ENCODE results near the gene EML5. TPM values are rescaled to one million over a fixed set of nuclear protein-coding genes. Genes with fewer than 3 reads are reported as not detected.

The EML5 gene
- total and polyA plus RNA-seq, 2 donors (not counting 3 experiments of a cell fraction or from before 2014, with no cell fraction given), result not detected

GRCh38 chr14:88824314-88825077, 31.7 kb upstream of the EML5 start, which contains the start of gene TTC8:
TSS of gene TTC8 (plus strand) at chr14:88824651. CDS start at chr14:88824708, 57 bp downstream.
- TSS peak; percentile 71 for BruUV-seq (replicated peaks)
- Histone ChIP-seq H3K27me3 (ENCODE audit: control insufficient read depth in 2 of 2, insufficient read depth in 2 of 2, low read length in 2 of 2) (peaks cover 3 to 8% of the 10 kb centered on the region in 2 experiments), H4K20me1 (replicated peaks; ENCODE audit: control insufficient read depth, extremely low read depth, insufficient read depth, low read length) (no peaks in the 10 kb centered on the region), H3K9me3 (replicated peaks; ENCODE audit: control insufficient read depth, insufficient read depth, low read length) (no peaks in the 10 kb centered on the region), H3K36me3 (ENCODE audit: control insufficient read depth in 2 of 2, extremely low read depth in 1 of 2, insufficient read depth in 2 of 2, low read length in 2 of 2) (no peaks in the 10 kb centered on the region), H2AFZ (ENCODE audit: low read depth, low read length) (peak within 1 kb of the TSS; percentile 96), H3K27ac (ENCODE audit: insufficient read depth, low read depth, low read length) (peak within 1 kb of the TSS; percentile 88), H3K9me1 (replicated peaks; ENCODE audit: control insufficient read depth, extremely low read depth, insufficient read depth, low read length) (no peaks in the 10 kb centered on the region), H3K4me1 (ENCODE audit: control insufficient read depth, extremely low read depth, insufficient read depth, low read length) (peaks cover 6% of the 10 kb centered on the region), H3K9ac (replicated peaks; ENCODE audit: extremely low read depth, insufficient read depth, low read length) (peak within 1 kb of the TSS; percentile 88), H3K79me2 (ENCODE audit: control insufficient read depth, insufficient read depth, low read length) (no peaks in the 10 kb centered on the region), H3K4me3 (replicated peaks in 1 of 3; ENCODE audit: insufficient read depth in 1 of 3, low read depth in 1 of 3, low read length in 3 of 3) (peak within 1 kb of the TSS; percentile 22 to 82 (median 70)), H3K4me2 (ENCODE audit: insufficient read depth, low read length) (peak within 1 kb of the TSS; percentile 88)
- TF ChIP-seq MYC (IDR thresholded peaks at IDR 0.05; ENCODE audit: low read depth, low read length) (no peak), POLR2A (IDR thresholded peaks at IDR 0.05; ENCODE audit: low read depth, low read length) (peak; percentile 96), POLR2AphosphoS5 (IDR thresholded peaks at IDR 0.05; ENCODE audit: insufficient read depth, low read depth, low read length) (peak; percentile 92)
- intact Hi-C loops (cut with micrococcal nuclease), result loop anchor here (1.0 kb wide), 4 partner anchors 32 to 1130 kb away; partner anchors contain the start of genes EFCAB11, EML5 and GALC
- dilution Hi-C loops (cut with MboI; ENCODE audit: extremely low pct_ligation_motif_present, low sequenced_read_pairs), result no loop called here
- CTCF ChIA-PET, result interaction anchor here (0.9 to 6.0 kb wide), 10 partner anchors 10 to 202 kb away, joined by 3 to 27 read pairs (median 4); no protein-coding TSS in a partner anchor
- POLR2A ChIA-PET, result interaction anchor here (0.9 to 1.4 kb wide), 4 partner anchors 14 to 54 kb away, joined by 3 read pairs; no protein-coding TSS in a partner anchor
- DNase-seq (ENCODE audit: low read depth, low spot score), result peak; percentile 92
- peak; percentile 97 for FAIRE-seq

DNA sequence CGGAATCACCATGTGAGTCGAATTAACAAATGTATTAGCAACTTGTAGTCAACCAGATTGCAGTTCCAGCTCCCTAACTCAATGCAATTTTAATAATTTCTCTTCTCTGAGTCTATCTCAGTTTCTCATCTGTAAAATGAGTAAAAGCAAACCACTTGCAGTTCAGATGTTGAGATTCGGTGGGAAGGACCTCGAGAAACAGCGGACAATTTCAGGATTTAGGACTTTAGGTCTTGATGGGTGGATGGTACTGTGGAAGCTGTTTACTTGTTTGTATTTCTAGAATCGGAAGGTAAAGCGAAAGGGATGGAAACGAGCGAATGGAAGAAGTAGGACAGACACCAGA, 31.2 kb upstream of the EML5 start:
- intact Hi-C loops (cut with micrococcal nuclease), result loop anchor here (1.0 kb wide), 4 partner anchors 32 to 1130 kb away; partner anchors contain the start of genes EFCAB11, EML5 and GALC

More for the DNA sequence above, 31.2 kb upstream of the EML5 start:
- no peak for FAIRE-seq
- Histone ChIP-seq H4K20me1 (replicated peaks; ENCODE audit: control insufficient read depth, extremely low read depth, insufficient read depth, low read length) (no peaks in the 10 kb centered on the region), H3K4me1 (ENCODE audit: control insufficient read depth, extremely low read depth, insufficient read depth, low read length) (peaks cover 6% of the 10 kb centered on the region), H3K9me1 (replicated peaks; ENCODE audit: control insufficient read depth, extremely low read depth, insufficient read depth, low read length) (no peaks in the 10 kb centered on the region), H3K9me3 (replicated peaks; ENCODE audit: control insufficient read depth, insufficient read depth, low read length) (no peaks in the 10 kb centered on the region), H3K4me2 (ENCODE audit: insufficient read depth, low read length) (peak overlapping the region; percentile 88), H3K27me3 (ENCODE audit: control insufficient read depth in 2 of 2, insufficient read depth in 2 of 2, low read length in 2 of 2) (peaks cover 8 to 9% of the 10 kb centered on the region in 2 experiments), H3K4me3 (replicated peaks in 1 of 3; ENCODE audit: insufficient read depth in 1 of 3, low read depth in 1 of 3, low read length in 3 of 3) (peak overlapping the region; percentile 11 to 82 (median 70)), H3K36me3 (ENCODE audit: control insufficient read depth in 2 of 2, extremely low read depth in 1 of 2, insufficient read depth in 2 of 2, low read length in 2 of 2) (no peaks in the 10 kb centered on the region), H3K79me2 (ENCODE audit: control insufficient read depth, insufficient read depth, low read length) (no peaks in the 10 kb centered on the region), H3K9ac (replicated peaks; ENCODE audit: extremely low read depth, insufficient read depth, low read length) (peak overlapping the region; percentile 88), H2AFZ (ENCODE audit: low read depth, low read length) (peak overlapping the region; percentile 92), H3K27ac (ENCODE audit: insufficient read depth, low read depth, low read length) (peak overlapping the region; percentile 88)
- CTCF ChIA-PET, result interaction anchor here (1.0 to 6.0 kb wide), 6 partner anchors 10 to 108 kb away, joined by 3 to 27 read pairs (median 4); no protein-coding TSS in a partner anchor
- TF ChIP-seq GATA2 (IDR thresholded peaks at IDR 0.05; ENCODE audit: insufficient read depth, insufficient read length, low read depth, low read length), result no peak
- TF ChIP-seq JUN (IDR thresholded peaks at IDR 0.05; ENCODE audit: borderline replicate concordance, insufficient read depth, insufficient read length, low read depth), result no peak
- no peak for TF ChIP-seq POLR2A (IDR thresholded peaks at IDR 0.05; ENCODE audit: low read depth, low read length)
- TF ChIP-seq FOS (IDR thresholded peaks at IDR 0.05; ENCODE audit: borderline replicate concordance, insufficient read depth, low read length), result no peak
- no peak for TF ChIP-seq MYC (IDR thresholded peaks at IDR 0.05; ENCODE audit: low read depth, low read length)
- TF ChIP-seq, protein P1, sequence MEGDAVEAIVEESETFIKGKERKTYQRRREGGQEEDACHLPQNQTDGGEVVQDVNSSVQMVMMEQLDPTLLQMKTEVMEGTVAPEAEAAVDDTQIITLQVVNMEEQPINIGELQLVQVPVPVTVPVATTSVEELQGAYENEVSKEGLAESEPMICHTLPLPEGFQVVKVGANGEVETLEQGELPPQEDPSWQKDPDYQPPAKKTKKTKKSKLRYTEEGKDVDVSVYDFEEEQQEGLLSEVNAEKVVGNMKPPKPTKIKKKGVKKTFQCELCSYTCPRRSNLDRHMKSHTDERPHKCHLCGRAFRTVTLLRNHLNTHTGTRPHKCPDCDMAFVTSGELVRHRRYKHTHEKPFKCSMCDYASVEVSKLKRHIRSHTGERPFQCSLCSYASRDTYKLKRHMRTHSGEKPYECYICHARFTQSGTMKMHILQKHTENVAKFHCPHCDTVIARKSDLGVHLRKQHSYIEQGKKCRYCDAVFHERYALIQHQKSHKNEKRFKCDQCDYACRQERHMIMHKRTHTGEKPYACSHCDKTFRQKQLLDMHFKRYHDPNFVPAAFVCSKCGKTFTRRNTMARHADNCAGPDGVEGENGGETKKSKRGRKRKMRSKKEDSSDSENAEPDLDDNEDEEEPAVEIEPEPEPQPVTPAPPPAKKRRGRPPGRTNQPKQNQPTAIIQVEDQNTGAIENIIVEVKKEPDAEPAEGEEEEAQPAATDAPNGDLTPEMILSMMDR (IDR thresholded peaks at IDR 0.05; ENCODE audit: extremely low read depth in 1 of 2, insufficient read depth in 1 of 2, low read depth in 1 of 2, low read length in 2 of 2), result no peak
- no peak for TF ChIP-seq EZH2 (IDR thresholded peaks at IDR 0.05; ENCODE audit: borderline replicate concordance, low read depth, low read length, severe bottlenecking)
- TF ChIP-seq, protein P2, sequence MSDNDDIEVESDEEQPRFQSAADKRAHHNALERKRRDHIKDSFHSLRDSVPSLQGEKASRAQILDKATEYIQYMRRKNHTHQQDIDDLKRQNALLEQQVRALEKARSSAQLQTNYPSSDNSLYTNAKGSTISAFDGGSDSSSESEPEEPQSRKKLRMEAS (IDR thresholded peaks at IDR 0.05; ENCODE audit: insufficient read depth, insufficient read length), result no peak
- no peak for TF ChIP-seq POLR2AphosphoS5 (IDR thresholded peaks at IDR 0.05; ENCODE audit: insufficient read depth, low read depth, low read length)
- DNase-seq (ENCODE audit: low read depth, low spot score), result no peak
- BruUV-seq (replicated peaks), result no TSS peak
- dilution Hi-C loops (cut with MboI; ENCODE audit: extremely low pct_ligation_motif_present, low sequenced_read_pairs), result no loop called here
- POLR2A ChIA-PET, result interaction anchor here (1.0 to 1.4 kb wide), 3 partner anchors 15 to 55 kb away, joined by 3 read pairs; no protein-coding TSS in a partner anchor

Measured in endothelial cell of umbilical vein (primary cell).